Left cardiac atrium (tissue), 4 donors: Measurements from ENCODE around the gene TBCE. TPM values are rescaled to one million over a fixed set of nuclear protein-coding genes. Genes with fewer than 3 reads are reported as not detected.
"Not testable (repeated sequence)": the region's sequence is repeated elsewhere in the genome, so short reads cannot be mapped to it uniquely, and the experiment has no call there.

Experiments used
- ATAC-seq, 2 donors: fragments of 200-7000 bp; cut with Tn5 transposase; one replicate each; pipeline ENCODE4 v1.9.1; 2020; ENCODE audit warnings: mild to moderate bottlenecking in 2 of 2, moderate library complexity in 2 of 2
- DNase-seq: peaks from one replicate; pipeline ENCODE4 v3.0.0-alpha.2; 2020
- intact Hi-C, 2 donors: fragments of 100-400 bp; cut with DNase I; formaldehyde crosslinking; loops; one replicate each; pipeline versions ENCODE4 v1.14.1 to v1.15.1; 2022 to 2023
- total RNA-seq, 2 donors: library from RNA; stranded (reverse); fragmentation: NEBNext Ultra II Directional; extraction: Animal tissue kit (Norgen Biotek cat#: 25700); gene quantifications; one replicate each; pipeline ENCODE4 v1.2.1, GENCODE V29; 2021
- donor health status: DM: no; HTN: yes; CAD: no.
- donor health status: DM: no; HTN: yes; CAD: no; lungs with severe emphysema.
- donor health status: DM: yes; HTN: yes; CAD: no.
- donor health status: Dilated cardiomyopathy.

TBCE gene
- total RNA-seq, 2 donors from 2014 or later = 10.8 to 13.6 TPM

- no peak for ATAC-seq
- intact Hi-C loops = no loop called here
- no peak for DNase-seq
Observed at GRCh38 chr1:235342039-235342438, 25.2 kb upstream of the TBCE start.

GRCh38 chr1:235342471-235342870, 24.8 kb upstream of the TBCE start:
- DNase-seq = no peak
- ATAC-seq = no peak
- intact Hi-C loops = no loop called here

GRCh38 chr1:235343726-235344125, 23.5 kb upstream of the TBCE start:
- ATAC-seq (no peak), DNase-seq (no peak)
- intact Hi-C loops = no loop called here

GRCh38 chr1:235351441-235351840, 15.8 kb upstream of the TBCE start:
- intact Hi-C loops = no loop called here
- ATAC-seq (no peak), DNase-seq (no peak)

GRCh38 chr1:235351898-235352297, 15.3 kb upstream of the TBCE start:
- ATAC-seq (peak in 1 of 2 donors; percentile 35), DNase-seq (no peak)
- intact Hi-C loops = no loop called here

GRCh38 chr1:235357485-235358373, 9.5 kb upstream of the TBCE start:
- intact Hi-C loops = no loop called here
- ATAC-seq (no peak), DNase-seq (no peak)

GRCh38 chr1:235358899-235359298, 8.3 kb upstream of the TBCE start:
- DNase-seq (no peak), ATAC-seq (no peak)
- intact Hi-C loops = no loop called here

- intact Hi-C loops, ATAC-seq, DNase-seq: not testable (repeated sequence)
Observed at GRCh38 chr1:235364189-235364588, 3.0 kb upstream of the TBCE start.

- ATAC-seq = no peak
- intact Hi-C loops = no loop called here
Observed at GRCh38 chr1:235366286-235366685, 941 bp upstream of the TBCE start.

GRCh38 chr1:235368428-235368827, 1.2 kb downstream of the TBCE start:
- DNase-seq (no peak), ATAC-seq (no peak)
- intact Hi-C loops = no loop called here

More at GRCh38 chr1:235366286-235366685, 941 bp upstream of the TBCE start:
- no peak for DNase-seq

- DNase-seq (no peak), ATAC-seq (no peak)
- intact Hi-C loops = no loop called here
Observed at GRCh38 chr1:235369802-235370201, 2.6 kb downstream of the TBCE start.

- no peak for DNase-seq
- intact Hi-C loops = no loop called here
- ATAC-seq = no peak
Observed at GRCh38 chr1:235375919-235376605, 8.8 kb downstream of the TBCE start.

- DNase-seq, ATAC-seq, intact Hi-C loops: not testable (repeated sequence)
Observed at GRCh38 chr1:235378134-235378735, 11.0 kb downstream of the TBCE start.

GRCh38 chr1:235381955-235382739, 14.9 kb downstream of the TBCE start:
- intact Hi-C loops, ATAC-seq, DNase-seq: not testable (repeated sequence)

GRCh38 chr1:235385633-235386032, 18.4 kb downstream of the TBCE start:
- DNase-seq, ATAC-seq, intact Hi-C loops: not testable (repeated sequence)

GRCh38 chr1:235391874-235392273, 24.6 kb downstream of the TBCE start:
- intact Hi-C loops = no loop called here
- DNase-seq = no peak
- ATAC-seq = no peak

GRCh38 chr1:235397733-235398132, 30.5 kb downstream of the TBCE start:
- intact Hi-C loops = no loop called here
- no peak for ATAC-seq
- no peak for DNase-seq

GRCh38 chr1:235399661-235400060, 32.4 kb downstream of the TBCE start:
- ATAC-seq (no peak), DNase-seq (no peak)
- intact Hi-C loops = no loop called here

- ATAC-seq (no peak), DNase-seq (no peak)
- intact Hi-C loops = no loop called here
Observed at GRCh38 chr1:235401251-235401650, 34.0 kb downstream of the TBCE start.
